GM12891 (cell line): ENCODE data around the gene CKB. TPM values are rescaled to one million over a fixed set of nuclear protein-coding genes. Genes with fewer than 3 reads are reported as not detected.
A peak's percentile ranks its signal among the peaks of the same experiment; 100 is the strongest.

Experiments used
- DNase-seq: peaks from one replicate; pipeline ENCODE4 v3.0.0; 2011; ENCODE audit warnings: low spot score; ENCODE audit not compliant: insufficient read length
- FAIRE-seq: peaks from 2 replicates; lab custom pipeline; 2011; peaks lifted over from hg19 to GRCh38; lab: Jason Lieb, UNC
- PAX5 ChIP-seq: IDR thresholded peaks from 2 replicates; pipeline ENCODE4 v1.6.1; 2011; ENCODE audit warnings: low read length, moderate library complexity, mild to moderate bottlenecking; ENCODE audit not compliant: insufficient read depth, severe bottlenecking
- POLR2A ChIP-seq: IDR thresholded peaks from 2 replicates; pipeline ENCODE4 v1.6.1; 2011; ENCODE audit warnings: low read depth, low read length, control low read depth
- POLR2AphosphoS5 ChIP-seq: IDR thresholded peaks from 2 replicates; pipeline ENCODE4 v1.6.1; 2011; ENCODE audit warnings: low read depth, low read length, control low read depth
- POU2F2 ChIP-seq: IDR thresholded peaks from 2 replicates; pipeline ENCODE4 v1.6.1; 2011; ENCODE audit warnings: low read depth, mild to moderate bottlenecking, control low read depth, low read length, moderate library complexity
- SPI1 ChIP-seq: IDR thresholded peaks from 2 replicates; pipeline ENCODE4 v1.6.1; 2011; ENCODE audit warnings: low read depth, low read length, control low read depth
- TAF1 ChIP-seq: IDR thresholded peaks from 2 replicates; pipeline ENCODE4 v1.6.1; 2011; ENCODE audit warnings: low read depth, low read length, control low read depth
- polyA plus RNA-seq: library from polyadenylated mRNA; unstranded; fragments of >200 nt; gene quantifications from one replicate; pipeline ENCODE4 v1.2.1, GENCODE V29; 2012; ENCODE audit warnings: low read depth, missing spikeins, inconsistent platforms; ENCODE audit not compliant: missing spikeins

CKB gene
- 44.2 TPM for polyA plus RNA-seq

DNA sequence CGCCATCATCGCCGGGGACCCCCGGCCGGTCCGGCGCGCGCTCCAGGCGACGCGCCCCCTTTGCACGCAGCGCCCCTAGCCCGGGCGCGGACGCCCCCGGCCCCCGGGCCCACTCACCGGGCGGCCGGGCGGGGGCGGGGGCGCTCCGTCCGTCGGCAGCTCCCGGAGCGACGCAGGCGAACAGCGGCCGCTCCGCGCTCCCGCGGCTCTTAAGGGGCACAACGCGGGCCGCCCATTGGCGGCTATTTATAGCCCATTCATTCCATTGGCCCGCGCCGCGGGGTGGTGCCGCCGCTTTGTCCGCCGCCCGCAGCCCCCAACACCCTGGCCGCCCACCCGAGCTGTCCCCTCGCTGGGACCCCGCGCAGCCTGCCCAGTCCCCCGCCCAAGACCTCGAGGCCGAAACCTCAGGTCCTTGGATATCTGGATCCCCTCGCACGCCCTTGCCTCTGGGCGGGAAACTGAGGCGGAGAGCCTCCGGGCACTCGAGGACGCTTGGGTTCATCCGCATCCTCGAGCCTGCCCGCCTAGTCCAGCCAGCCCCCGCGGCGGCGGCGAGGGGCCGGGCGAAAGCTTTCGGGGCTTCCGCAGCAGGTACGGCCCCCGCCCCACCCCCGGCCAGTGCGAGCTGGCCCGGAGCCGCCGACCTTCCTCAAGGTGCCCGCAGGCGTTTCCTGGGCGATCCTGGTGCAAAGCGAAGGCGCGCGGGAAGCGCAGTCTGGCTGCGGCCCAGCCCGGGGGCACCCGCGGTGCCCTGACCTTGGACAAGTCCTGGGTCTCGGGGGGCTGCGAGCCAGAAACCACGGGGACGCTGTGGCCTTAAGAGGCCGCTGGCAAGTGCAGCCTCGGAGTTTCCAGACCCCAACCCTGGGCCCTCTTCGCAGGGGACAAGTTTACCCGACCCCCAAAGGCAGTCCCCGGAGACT, at the start of gene CKB:
Gene CKB, minus strand, starts transcription at position 182 of the 926 bp plus-strand sequence. CDS start 337 bp downstream, outside the sequence.
- no peak for DNase-seq

GRCh38 chr14:103569408-103569807, 46.8 kb upstream of the CKB start:
- no peak for FAIRE-seq
- DNase-seq = no peak
- TF ChIP-seq TAF1 (no peak), POLR2AphosphoS5 (no peak), PAX5 (no peak), POU2F2 (no peak), SPI1 (no peak), POLR2A (no peak)

More for the DNA sequence above, at the start of gene CKB:
- FAIRE-seq = peak; percentile 5
- TF ChIP-seq PAX5 = no peak
- TF ChIP-seq SPI1 = no peak
- TF ChIP-seq TAF1 = no peak
- no peak for TF ChIP-seq POLR2AphosphoS5
- no peak for TF ChIP-seq POLR2A
- TF ChIP-seq POU2F2 = no peak

- FAIRE-seq (no peak), DNase-seq (no peak)
- TF ChIP-seq POLR2A = no peak
- TF ChIP-seq TAF1 = no peak
- no peak for TF ChIP-seq POU2F2
- no peak for TF ChIP-seq PAX5
- TF ChIP-seq SPI1 = no peak
- TF ChIP-seq POLR2AphosphoS5 = no peak
Observed at GRCh38 chr14:103568952-103569351, 46.3 kb upstream of the CKB start.

DNA sequence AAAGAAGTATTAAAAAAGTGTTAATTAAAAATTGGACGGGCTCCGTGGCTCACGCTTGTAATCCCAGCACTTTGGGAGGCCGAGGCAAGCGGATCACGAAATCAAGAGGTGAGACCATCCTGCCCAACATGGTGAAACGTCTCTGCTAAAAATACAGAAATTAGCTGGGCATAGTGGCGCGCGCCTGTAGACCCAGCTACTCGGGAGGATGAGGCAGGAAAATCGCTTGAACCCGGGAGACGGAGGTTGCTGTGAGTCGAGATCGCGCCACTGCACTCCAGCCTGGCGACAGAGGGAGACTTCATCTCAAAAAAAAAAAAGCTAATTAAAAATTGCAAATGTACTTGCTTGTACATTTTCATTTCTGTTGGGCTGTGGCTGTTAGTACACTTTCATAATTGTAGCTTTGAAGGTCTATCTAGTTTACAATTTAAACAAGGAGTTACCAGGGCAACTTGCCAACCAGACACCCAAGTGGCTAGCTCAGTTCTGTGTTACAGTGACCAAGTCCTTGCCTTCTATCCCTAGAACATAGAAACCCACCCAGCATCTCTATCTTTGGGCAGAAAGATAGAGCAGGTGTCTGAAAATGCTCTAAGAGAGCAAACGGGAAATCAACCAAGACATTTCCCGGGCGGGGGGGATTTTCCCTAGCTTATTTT, 41.3 kb upstream of the CKB start:
- FAIRE-seq = no peak
- TF ChIP-seq POLR2A = no peak
- no peak for TF ChIP-seq POU2F2
- no peak for TF ChIP-seq TAF1
- no peak for TF ChIP-seq POLR2AphosphoS5
- no peak for TF ChIP-seq PAX5
- TF ChIP-seq SPI1 = no peak
- DNase-seq = no peak

DNA sequence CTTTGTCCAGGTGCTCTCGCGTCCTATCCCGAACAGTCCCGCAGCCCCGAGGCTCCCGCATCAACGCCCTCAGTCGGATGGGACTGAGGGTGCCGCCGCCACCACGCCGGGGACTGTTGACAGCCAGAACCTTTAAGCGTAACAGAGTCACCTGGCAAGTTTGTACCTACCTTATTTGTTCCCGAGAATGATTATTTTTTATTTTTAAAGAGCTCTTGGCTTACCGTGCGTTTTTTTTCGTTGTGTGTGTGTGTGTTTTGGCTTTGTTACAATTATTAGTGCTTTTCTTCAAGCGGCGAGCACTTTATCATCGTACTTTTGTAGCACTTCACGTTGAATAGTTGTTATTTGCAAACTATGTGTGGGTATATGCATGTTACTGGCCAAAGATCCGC, 40.6 kb upstream of the CKB start:
- FAIRE-seq (no peak), DNase-seq (no peak)

DNA sequence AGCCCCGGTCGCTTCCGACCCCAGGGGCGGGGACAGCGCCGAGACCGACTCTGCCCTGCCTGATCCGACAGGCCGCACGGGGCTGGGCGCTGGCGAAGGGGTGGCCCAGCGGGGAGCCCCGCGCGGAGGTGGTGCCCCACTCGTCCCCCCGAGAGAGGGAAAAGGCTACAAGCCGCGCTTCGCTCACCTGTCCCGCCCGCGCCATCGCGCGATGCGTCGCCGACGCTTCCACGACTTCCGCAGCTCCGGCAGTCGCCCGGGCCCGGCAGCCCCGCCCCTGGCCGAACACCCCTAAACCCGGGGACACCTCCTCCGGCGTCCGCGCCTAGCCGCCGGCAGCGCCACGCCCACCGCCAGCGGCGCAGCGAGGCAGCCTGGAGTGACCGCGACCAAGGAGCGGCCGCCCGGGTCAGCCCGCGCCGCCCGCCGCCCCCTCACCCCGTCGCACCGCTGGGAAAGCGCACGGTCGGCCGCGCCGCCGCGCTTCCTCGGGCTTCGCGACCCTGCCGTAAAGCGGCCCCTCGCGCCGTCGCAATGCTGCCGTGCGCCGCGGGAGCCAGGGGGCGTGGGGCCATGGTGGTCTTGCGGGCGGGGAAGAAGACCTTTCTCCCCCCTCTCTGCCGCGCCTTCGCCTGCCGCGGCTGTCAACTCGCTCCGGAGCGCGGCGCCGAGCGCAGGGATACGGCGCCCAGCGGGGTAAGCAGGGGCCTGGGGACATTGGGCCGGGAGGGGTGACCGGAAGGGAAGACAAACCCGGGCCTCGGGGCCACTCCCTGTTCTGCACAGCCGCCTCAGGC, 40.0 kb upstream of the CKB start, which contains the start of the genes BAG5 and COA8:
Gene BAG5, minus strand, starts transcription at position 229 of the 797 bp plus-strand sequence. CDS start 1,493 bp downstream, outside the sequence.
Gene COA8, plus strand, starts transcription at position 532 of the 797 bp plus-strand sequence. Its CDS starts 42 bp downstream, at position 574.
- TF ChIP-seq PAX5 (peak; percentile 98), POLR2AphosphoS5 (peak; percentile 60; the same call in 1 of the 2 replicates), POLR2A (peak; percentile 69), TAF1 (peak; percentile 63), POU2F2 (no peak), SPI1 (peak; percentile 48)
- peak; percentile 95 for DNase-seq
- peak; percentile 96 for FAIRE-seq

More for the DNA sequence above, 40.6 kb upstream of the CKB start:
- TF ChIP-seq POLR2AphosphoS5 (no peak), POU2F2 (no peak), PAX5 (no peak), SPI1 (no peak), POLR2A (no peak), TAF1 (no peak)

DNA sequence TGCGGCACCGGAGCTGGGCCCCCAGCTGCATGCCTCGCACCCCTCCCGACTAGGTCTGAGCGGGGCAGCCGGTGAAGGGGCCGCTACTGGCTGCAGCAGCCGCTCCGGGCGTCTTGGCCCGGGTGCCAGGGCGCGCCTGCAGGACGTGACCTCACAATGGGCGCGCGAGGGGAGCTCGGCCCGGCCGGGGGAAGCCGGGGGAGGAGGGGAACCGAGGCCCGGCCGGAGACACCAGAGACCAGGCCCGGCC, 39.5 kb upstream of the CKB start:
- TF ChIP-seq PAX5 = no peak
- TF ChIP-seq POLR2AphosphoS5 = no peak
- TF ChIP-seq SPI1 = no peak
- TF ChIP-seq POU2F2 = no peak
- no peak for FAIRE-seq
- no peak for DNase-seq

GRCh38 chr14:103561381-103562178, 39.0 kb upstream of the CKB start:
- FAIRE-seq (no peak), DNase-seq (peak; percentile 59)
- TF ChIP-seq POLR2AphosphoS5 = no peak
- TF ChIP-seq SPI1 = peak; percentile 24; the same call in 1 of the 2 replicates

DNA sequence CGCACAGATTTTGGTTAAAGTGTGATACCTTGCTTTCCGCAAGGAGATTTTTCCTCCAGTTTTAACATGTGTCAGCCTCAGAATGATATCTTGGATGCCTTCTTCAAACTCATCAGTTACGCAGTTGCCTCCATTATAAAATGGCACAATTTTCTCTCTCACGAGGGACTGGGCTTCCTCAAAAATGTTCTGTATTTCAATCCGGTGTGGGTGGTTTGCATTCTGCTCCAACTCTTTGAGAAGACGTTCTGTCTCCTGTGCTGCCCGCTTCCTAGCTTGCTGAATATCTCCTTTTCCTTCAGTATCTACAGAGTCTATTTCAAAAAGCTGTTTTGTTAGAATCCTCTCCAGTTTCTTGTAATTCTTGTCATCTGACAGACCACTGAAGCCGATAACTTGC, 38.1 kb upstream of the CKB start:
- FAIRE-seq = no peak
- DNase-seq = no peak
- TF ChIP-seq SPI1 = no peak
- no peak for TF ChIP-seq PAX5
- no peak for TF ChIP-seq POLR2A
- no peak for TF ChIP-seq POU2F2
- TF ChIP-seq POLR2AphosphoS5 = no peak
- TF ChIP-seq TAF1 = no peak
